Testis (tissue), 2 donors: ENCODE data around the gene GLYR1.
"Not testable (repeated sequence)": the region's sequence is repeated elsewhere in the genome, so short reads cannot be mapped to it uniquely, and the experiment has no call there.

Experiments
- CTCF ChIP-seq, 3 experiments: fragments of 450-650 bp in 2 of 3; fragments of 200-600 bp in 1 of 3; sonication (generic) in 1 of 3; IDR thresholded peaks; one replicate each; pipeline ENCODE4 v1.5.1; 2016 to 2019; ENCODE audit warnings: antibody characterized with exemption in 3 of 3, mild to moderate bottlenecking in 2 of 3, moderate library complexity in 1 of 3
- POLR2A ChIP-seq: fragments of 450-650 bp; IDR thresholded peaks from one replicate; pipeline ENCODE4 v1.6.1; 2017; ENCODE audit warnings: antibody characterized with exemption, mild to moderate bottlenecking, moderate library complexity

GRCh38 chr16:4896761-4897160, 49.7 kb upstream of the GLYR1 start:
- TF ChIP-seq CTCF (IDR thresholded peaks at IDR 0.05); POLR2A: not testable (repeated sequence)
